Measurements from ENCODE around the gene HECTD1. TPM values are rescaled to one million over a fixed set of nuclear protein-coding genes. Genes with fewer than 3 reads are reported as not detected.

The HECTD1 gene
- total RNA-seq, 1 experiment from 2014 or later = 101 TPM

- H3K9me3 ChIP-seq (ENCODE audit: control insufficient read depth, insufficient read depth, low read depth, low read length) = no peaks in the 10 kb centered on the region
- H3K4me3 ChIP-seq (ENCODE audit: low read depth in 2 of 2, low read length in 2 of 2) = no peak overlapping the region
- in situ Hi-C loops (cut with HindIII; ENCODE audit: low pct_unique_long_range_greater_than_20kb, low sequenced_read_pairs) = no loop called here
- H3K27me3 ChIP-seq (ENCODE audit: control insufficient read depth, insufficient read depth, low read length) = no peaks in the 10 kb centered on the region
- ChIA-PET POLR2A (no interaction called here), CTCF (no interaction called here)
- ATAC-seq (no peak), DNase-seq (ENCODE audit: low read depth, low spot score) (no peak)
- intact Hi-C loops (cut with micrococcal nuclease; ENCODE audit: unreplicated experiment) = loop anchor here (10.0 kb wide), 1 partner anchor 154 kb away; no protein-coding TSS in a partner anchor
- H3K36me3 ChIP-seq (ENCODE audit: control insufficient read depth, insufficient read depth, low read length) = peaks cover 4% of the 10 kb centered on the region; the same call in 1 of the 2 replicates
- TF ChIP-seq, protein P1, sequence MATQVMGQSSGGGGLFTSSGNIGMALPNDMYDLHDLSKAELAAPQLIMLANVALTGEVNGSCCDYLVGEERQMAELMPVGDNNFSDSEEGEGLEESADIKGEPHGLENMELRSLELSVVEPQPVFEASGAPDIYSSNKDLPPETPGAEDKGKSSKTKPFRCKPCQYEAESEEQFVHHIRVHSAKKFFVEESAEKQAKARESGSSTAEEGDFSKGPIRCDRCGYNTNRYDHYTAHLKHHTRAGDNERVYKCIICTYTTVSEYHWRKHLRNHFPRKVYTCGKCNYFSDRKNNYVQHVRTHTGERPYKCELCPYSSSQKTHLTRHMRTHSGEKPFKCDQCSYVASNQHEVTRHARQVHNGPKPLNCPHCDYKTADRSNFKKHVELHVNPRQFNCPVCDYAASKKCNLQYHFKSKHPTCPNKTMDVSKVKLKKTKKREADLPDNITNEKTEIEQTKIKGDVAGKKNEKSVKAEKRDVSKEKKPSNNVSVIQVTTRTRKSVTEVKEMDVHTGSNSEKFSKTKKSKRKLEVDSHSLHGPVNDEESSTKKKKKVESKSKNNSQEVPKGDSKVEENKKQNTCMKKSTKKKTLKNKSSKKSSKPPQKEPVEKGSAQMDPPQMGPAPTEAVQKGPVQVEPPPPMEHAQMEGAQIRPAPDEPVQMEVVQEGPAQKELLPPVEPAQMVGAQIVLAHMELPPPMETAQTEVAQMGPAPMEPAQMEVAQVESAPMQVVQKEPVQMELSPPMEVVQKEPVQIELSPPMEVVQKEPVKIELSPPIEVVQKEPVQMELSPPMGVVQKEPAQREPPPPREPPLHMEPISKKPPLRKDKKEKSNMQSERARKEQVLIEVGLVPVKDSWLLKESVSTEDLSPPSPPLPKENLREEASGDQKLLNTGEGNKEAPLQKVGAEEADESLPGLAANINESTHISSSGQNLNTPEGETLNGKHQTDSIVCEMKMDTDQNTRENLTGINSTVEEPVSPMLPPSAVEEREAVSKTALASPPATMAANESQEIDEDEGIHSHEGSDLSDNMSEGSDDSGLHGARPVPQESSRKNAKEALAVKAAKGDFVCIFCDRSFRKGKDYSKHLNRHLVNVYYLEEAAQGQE (IDR thresholded peaks at IDR 0.05; ENCODE audit: insufficient read depth in 1 of 2, low read depth in 2 of 2, low read length in 1 of 2) = no peak
- TF ChIP-seq SIN3A (IDR thresholded peaks at IDR 0.05; ENCODE audit: borderline replicate concordance, insufficient read depth, low read depth, low read length) (no peak), POLR2AphosphoS5 (IDR thresholded peaks at IDR 0.05; ENCODE audit: low read depth, low read length) (no peak), TCF7L2 (IDR thresholded peaks at IDR 0.05; ENCODE audit: low read depth, low read length) (no peak), CTCF (IDR thresholded peaks at IDR 0.05) (no peak)
- no TSS peak for BruUV-seq (replicated peaks)
- no peaks in the 10 kb centered on the region for H3K4me1 ChIP-seq (ENCODE audit: control insufficient read depth, insufficient read depth, low read length)
- no peak overlapping the region for H3K27ac ChIP-seq (ENCODE audit: low read length)
Observed at GRCh38 chr14:31200702-31200990, 6.9 kb downstream of the HECTD1 start.

- TF ChIP-seq, protein P1 (IDR thresholded peaks at IDR 0.05; ENCODE audit: insufficient read depth in 1 of 2, low read depth in 2 of 2, low read length in 1 of 2) = no peak
- POLR2A ChIA-PET = no interaction called here
- in situ Hi-C loops (cut with HindIII; ENCODE audit: low pct_unique_long_range_greater_than_20kb, low sequenced_read_pairs) = no loop called here
- no TSS peak for BruUV-seq (replicated peaks)
- no peak overlapping the region for H3K4me3 ChIP-seq (ENCODE audit: low read depth in 2 of 2, low read length in 2 of 2)
- CTCF ChIA-PET = interaction anchor here (0.5 kb wide), 1 partner anchor 120 kb away, joined by 7 read pairs; no protein-coding TSS in a partner anchor
- intact Hi-C loops (cut with micrococcal nuclease; ENCODE audit: unreplicated experiment) = no loop called here
- DNase-seq (ENCODE audit: low read depth, low spot score) (no peak), ATAC-seq (no peak)
- H3K27me3 ChIP-seq (ENCODE audit: control insufficient read depth, insufficient read depth, low read length) = no peaks in the 10 kb centered on the region
- no peaks in the 10 kb centered on the region; the same call in none of the 2 replicates for H3K36me3 ChIP-seq (ENCODE audit: control insufficient read depth, insufficient read depth, low read length)
- no peaks in the 10 kb centered on the region for H3K9me3 ChIP-seq (ENCODE audit: control insufficient read depth, insufficient read depth, low read depth, low read length)
- H3K27ac ChIP-seq (ENCODE audit: low read length) = no peak overlapping the region
- no peaks in the 10 kb centered on the region for H3K4me1 ChIP-seq (ENCODE audit: control insufficient read depth, insufficient read depth, low read length)
Observed at GRCh38 chr14:31197671-31198070, 9.9 kb downstream of the HECTD1 start.

Data from Panc1 (cell line).